Prostate gland (tissue), 2 donors: Measurements from ENCODE around the gene SH2D2A. TPM values are rescaled to one million over a fixed set of nuclear protein-coding genes. Genes with fewer than 3 reads are reported as not detected.

Experiments used
- DNase-seq: peaks from one replicate; pipeline ENCODE4 v3.0.0-alpha.2; 2019; ENCODE audit warnings: low spot score
- H3K27ac ChIP-seq, 2 donors: fragments of 200-600 bp; sonication (generic); 2 replicates each; pipeline ENCODE4 v1.5.1; 2017 to 2019
- H3K27me3 ChIP-seq: fragments of 200-600 bp; sonication (generic); replicated peaks from 2 replicates; pipeline ENCODE4 v1.5.1; 2019; ENCODE audit not compliant: insufficient read depth
- H3K36me3 ChIP-seq, 2 donors: fragments of 200-600 bp; sonication (generic); 1 replicate in 1 of 2; 2 replicates in 1 of 2; pipeline versions ENCODE4 v1.5.1 to v1.8.1; 2017 to 2019
- H3K4me1 ChIP-seq: fragments of 200-600 bp; sonication (generic); replicated peaks from 2 replicates; pipeline ENCODE4 v1.5.1; 2019
- H3K4me3 ChIP-seq, 2 donors: fragments of 200-600 bp; sonication (generic); 2 replicates each; pipeline ENCODE4 v1.5.1; 2017 to 2019
- H3K9me3 ChIP-seq: fragments of 200-600 bp; sonication (generic); 2 replicates; pipeline ENCODE4 v1.5.1; 2017
- CTCF ChIP-seq, 4 experiments: fragments of 200-600 bp in 2 of 4; fragments of 450-650 bp in 2 of 4; sonication (generic) in 2 of 4; IDR thresholded peaks; 1 replicate in 3 of 4; 2 replicates in 1 of 4; pipeline ENCODE4 v1.5.1; 2016 to 2019; ENCODE audit warnings: antibody characterized with exemption in 4 of 4, mild to moderate bottlenecking in 2 of 4, moderate library complexity in 2 of 4
- POLR2A ChIP-seq: fragments of 450-650 bp; IDR thresholded peaks from one replicate; pipeline ENCODE4 v1.6.1; 2016; ENCODE audit warnings: antibody characterized with exemption, mild to moderate bottlenecking
- POLR2AphosphoS5 ChIP-seq: sonication (generic); formaldehyde crosslinking; IDR thresholded peaks from one replicate; pipeline ENCODE4 v1.6.1; 2017; ENCODE audit warnings: antibody characterized with exemption
- WGBS: methylation state at CpG from one replicate; pipeline ENCODE4 v1.1.5; 2018; 5-methylcytosine and 5-hydroxymethylcytosine counted together
- intact Hi-C: fragments of 100-400 bp; cut with DNase I; formaldehyde crosslinking; loops from one replicate; pipeline ENCODE4 v1.14.2; 2022
- total RNA-seq, 2 donors: library from RNA; depleted of rRNA; stranded (reverse); fragments of >200 nt; gene quantifications; one replicate each; pipeline ENCODE4 v1.1.0, GENCODE V29; 2016

The SH2D2A gene
- total RNA-seq, 2 donors from 2014 or later = 0.80 TPM; not detected in 1

GRCh38 chr1:156804572-156805243 lies 11.9 kb downstream of the SH2D2A start:
- no peak for DNase-seq
- TF ChIP-seq POLR2A (no peak), POLR2AphosphoS5 (no peak), CTCF (IDR thresholded peaks at IDR 0.05) (no peak)
- WGBS = 60% methylated on average over 6 of the region's 6 CpGs
- no peaks in the 10 kb centered on the region for H3K27me3 ChIP-seq
- intact Hi-C loops = loop anchor here (5.0 kb wide), 1 partner anchor 58 kb away; the partner anchor contains the start of gene NTRK1
- H3K36me3 ChIP-seq = peaks cover 5% of the 10 kb centered on the region in 2 donors
- no peaks in the 10 kb centered on the region for H3K9me3 ChIP-seq
- no peak overlapping the region for H3K27ac ChIP-seq
- H3K4me1 ChIP-seq = peaks cover 4% of the 10 kb centered on the region
- H3K4me3 ChIP-seq = no peak overlapping the region

- DNase-seq = no peak
- WGBS = 79% methylated on average over 3 of the region's 3 CpGs
- intact Hi-C loops = loop anchor here (5.0 kb wide), 1 partner anchor 58 kb away; the partner anchor contains the start of gene NTRK1
- Histone ChIP-seq H3K36me3 (peaks cover 5% of the 10 kb centered on the region in 2 donors), H3K9me3 (no peaks in the 10 kb centered on the region), H3K4me3 (no peak overlapping the region), H3K27me3 (no peaks in the 10 kb centered on the region), H3K27ac (no peak overlapping the region), H3K4me1 (peaks cover 4% of the 10 kb centered on the region)
- TF ChIP-seq POLR2A = no peak
- no peak for TF ChIP-seq CTCF (IDR thresholded peaks at IDR 0.05)
- no peak for TF ChIP-seq POLR2AphosphoS5
These were observed 12.6 kb downstream of the SH2D2A start for GRCh38 chr1:156804026-156804425.

GRCh38 chr1:156803086-156803851 lies 13.4 kb downstream of the SH2D2A start:
- no peak overlapping the region for H3K4me3 ChIP-seq
- H3K27me3 ChIP-seq = no peaks in the 10 kb centered on the region
- no peak for DNase-seq
- H3K9me3 ChIP-seq = no peaks in the 10 kb centered on the region
- TF ChIP-seq POLR2AphosphoS5 = no peak
- no peak for TF ChIP-seq POLR2A
- no peak for TF ChIP-seq CTCF (IDR thresholded peaks at IDR 0.05)
- peaks cover 4% of the 10 kb centered on the region for H3K4me1 ChIP-seq
- no peak overlapping the region for H3K27ac ChIP-seq
- H3K36me3 ChIP-seq = peaks cover 5% of the 10 kb centered on the region in 2 donors
- 90% methylated on average over 13 of the region's 13 CpGs for WGBS
- intact Hi-C loops = loop anchor here (5.0 kb wide), 1 partner anchor 59 kb away; the partner anchor contains the start of gene NTRK1

- no peak overlapping the region for H3K27ac ChIP-seq
- H3K4me3 ChIP-seq = no peak overlapping the region
- DNase-seq = no peak
- peaks cover 5% of the 10 kb centered on the region in 2 donors for H3K36me3 ChIP-seq
- H3K9me3 ChIP-seq = no peaks in the 10 kb centered on the region
- 94% methylated on average over 8 of the region's 8 CpGs for WGBS
- H3K4me1 ChIP-seq = peaks cover 4% of the 10 kb centered on the region
- TF ChIP-seq POLR2A (no peak), POLR2AphosphoS5 (no peak), CTCF (IDR thresholded peaks at IDR 0.05) (no peak)
- intact Hi-C loops = loop anchor here (5.0 kb wide), 1 partner anchor 60 kb away; the partner anchor contains the start of gene NTRK1
- H3K27me3 ChIP-seq = no peaks in the 10 kb centered on the region
These were observed 14.2 kb downstream of the SH2D2A start for GRCh38 chr1:156802421-156802935.
